HS-27A (cell line): ENCODE results near the gene MPST.
"Not testable (repeated sequence)": the region's sequence is repeated elsewhere in the genome, so short reads cannot be mapped to it uniquely, and the experiment has no call there.

ENCODE experiments used
- DNase-seq: peaks from one replicate; pipeline ENCODE4 v3.0.0-alpha.2; 2012; ENCODE audit warnings: low read depth, missing footprints

Gene MPST

DNA sequence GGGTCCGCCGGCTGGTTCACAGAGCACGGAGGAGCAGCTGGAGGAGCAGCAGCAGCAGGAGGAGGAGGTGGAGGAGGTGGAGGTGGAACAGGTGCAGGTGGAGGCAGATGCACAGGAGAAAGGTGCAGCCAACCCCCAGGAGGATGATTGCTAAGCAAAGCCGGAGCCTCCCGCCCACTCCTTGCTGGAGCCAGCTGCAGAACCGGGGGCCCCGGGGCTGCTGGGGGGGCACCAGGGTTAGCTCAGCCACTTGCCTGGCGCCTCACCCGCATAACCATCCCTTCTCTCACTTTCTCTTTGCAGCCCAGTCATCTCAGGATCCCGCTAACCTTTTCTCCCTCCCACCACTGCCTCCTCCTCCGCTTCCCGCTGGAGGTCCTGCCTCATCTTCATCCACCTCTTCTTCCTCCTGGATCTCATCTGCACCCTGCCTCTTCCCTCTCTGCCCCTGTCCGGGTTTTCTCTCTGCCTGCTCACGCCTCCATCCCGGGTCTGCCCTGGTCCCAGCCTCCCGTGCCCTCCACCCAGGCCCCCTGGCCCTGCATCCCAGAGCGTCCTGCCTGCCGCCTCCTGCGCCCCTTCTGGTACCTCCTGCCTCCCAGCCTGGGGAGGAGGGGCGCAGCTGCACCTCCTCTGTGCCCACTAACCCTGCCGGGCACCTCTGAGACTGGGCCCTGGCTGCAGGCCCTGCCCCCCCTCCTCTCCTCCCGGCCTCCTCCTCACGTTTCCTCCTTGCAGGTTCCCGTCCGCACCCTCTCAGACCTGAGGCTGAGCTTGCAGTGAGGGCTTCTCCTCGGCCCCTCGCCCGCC is 41.5 kb downstream of the MPST start:
- DNase-seq, result no peak

DNA sequence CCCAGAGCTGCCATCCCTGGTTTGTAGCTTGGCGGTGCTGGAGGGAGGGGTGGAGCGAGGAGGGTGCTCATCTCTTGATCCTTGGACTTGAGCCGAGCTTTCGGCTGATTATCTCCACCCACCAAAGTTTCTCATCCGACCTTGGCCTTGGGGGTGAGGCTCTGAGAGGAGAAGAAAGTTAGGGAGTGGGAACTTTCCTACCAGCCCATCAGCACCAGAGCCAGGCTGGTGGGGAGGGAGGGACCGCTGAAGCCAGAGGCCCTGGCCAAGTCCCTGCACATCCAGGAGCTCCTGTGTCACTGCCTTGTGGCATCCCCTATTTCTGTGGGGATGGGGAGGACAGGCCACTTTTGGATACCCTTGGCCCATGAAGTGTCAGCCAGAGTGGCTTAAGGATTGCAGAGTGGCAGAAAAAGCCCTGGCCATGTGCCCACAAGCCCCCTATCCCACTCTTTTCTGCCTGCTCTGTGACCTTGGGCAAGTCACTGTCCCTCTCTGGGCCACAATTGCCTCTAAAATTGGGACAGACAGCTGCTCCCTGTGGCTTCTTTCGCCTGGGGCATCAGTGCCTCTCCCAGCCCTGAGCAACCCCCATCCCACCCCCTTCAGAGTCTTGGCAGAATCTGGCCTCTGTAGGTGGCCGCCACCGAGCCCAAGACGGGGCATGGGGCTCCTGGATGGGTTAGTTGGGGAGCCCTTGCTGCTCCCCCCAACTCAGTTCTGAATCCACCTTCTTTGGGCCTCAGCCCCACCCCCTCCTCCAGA is 42.3 kb downstream of the MPST start:
- no peak for DNase-seq

DNA sequence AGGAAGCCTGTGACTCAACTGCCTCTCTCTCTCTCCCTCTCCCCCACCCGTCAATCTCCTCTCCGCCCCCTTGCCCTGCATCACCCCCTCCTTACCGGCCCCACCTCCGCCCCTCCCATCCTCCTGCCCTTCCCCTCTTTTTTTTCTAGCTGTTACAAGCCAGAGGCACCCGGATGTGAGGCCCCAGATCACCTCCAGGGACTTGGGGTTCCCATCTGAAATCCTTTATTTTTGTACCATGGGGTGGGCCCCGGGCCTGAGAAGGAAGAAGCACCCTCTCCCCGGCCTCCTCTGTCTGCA is 42.8 kb downstream of the MPST start:
- DNase-seq, result no peak

DNA sequence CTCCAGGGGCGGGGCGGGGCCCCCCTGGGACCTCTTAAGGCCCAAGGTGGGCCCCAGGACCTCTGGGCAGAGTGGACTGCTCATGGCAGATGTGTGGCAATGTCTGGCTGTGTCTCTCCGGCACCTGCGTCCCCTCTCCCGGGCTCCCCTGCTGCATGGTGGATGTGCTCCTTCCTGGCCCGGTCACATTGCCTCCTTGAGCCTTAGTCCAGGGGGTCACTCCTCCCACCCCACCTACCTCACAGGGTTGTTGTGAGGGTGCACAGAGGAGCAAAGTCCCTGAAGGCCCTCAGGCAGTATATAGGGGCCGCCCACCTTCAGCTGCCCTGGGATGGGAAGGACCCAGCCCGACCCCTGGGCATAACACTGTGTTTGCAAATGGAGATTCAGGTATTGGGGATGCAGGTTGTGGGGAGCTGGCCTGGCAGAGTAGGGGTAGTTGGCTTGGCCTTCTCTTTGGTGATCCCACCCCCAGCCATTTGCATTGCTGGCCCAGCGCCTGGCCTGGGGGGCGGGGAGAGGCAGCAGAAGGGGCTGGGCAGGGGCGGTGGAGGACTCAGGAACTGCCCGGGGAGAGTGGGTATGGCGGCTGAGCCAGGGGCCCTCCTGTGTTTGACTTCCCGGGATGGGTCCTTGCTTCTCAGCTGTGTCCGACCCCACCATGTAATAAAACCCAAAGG is 43.3 kb downstream of the MPST start:
- no peak for DNase-seq

DNA sequence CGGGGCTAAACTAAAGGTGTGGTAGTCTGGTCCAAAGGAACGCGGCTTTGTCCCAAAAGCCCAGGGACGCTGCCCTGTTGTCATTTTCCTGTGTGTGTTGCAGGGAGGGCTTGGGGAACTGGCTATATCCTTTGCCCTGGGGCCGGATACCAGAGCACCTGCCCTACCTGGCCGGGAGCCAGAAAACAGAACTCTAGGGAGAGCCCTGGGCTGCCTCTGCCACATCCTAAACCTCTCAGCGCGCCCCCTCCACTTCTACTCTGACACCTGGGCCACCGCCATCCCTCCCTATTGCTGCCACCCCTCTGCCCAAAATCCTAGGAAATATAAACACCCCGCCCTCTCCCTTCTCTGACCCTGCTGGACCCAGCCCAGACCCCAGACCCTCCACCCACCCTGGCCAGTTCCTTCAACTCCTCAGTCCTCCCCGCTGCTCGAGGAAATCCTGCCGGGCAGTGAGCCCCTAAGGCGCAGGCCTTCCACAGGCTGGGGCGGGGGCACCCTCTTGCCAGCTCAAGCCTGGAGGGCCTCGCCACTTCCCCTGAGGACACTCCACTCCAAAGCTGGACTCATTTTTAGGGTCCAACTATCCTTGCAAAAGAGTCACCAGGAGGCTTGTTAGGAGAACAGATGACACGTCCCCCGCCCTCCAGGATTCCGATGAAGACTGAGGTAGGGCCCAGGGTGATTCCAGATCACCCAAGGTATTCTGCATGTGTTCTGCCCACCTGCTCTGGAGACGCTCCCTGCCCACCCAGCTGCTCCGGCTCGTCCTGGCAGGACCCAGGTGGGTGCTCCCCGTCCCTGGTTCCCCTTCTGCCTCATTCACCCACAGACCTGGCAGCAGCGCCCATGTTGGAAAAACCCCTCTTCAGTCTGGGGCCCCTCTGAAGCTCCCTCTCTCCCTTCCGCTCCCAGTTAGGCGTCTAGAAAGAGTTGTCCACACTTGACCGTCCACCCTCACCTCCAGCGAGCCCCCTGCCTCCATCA is 44.2 kb downstream of the MPST start:
- no peak for DNase-seq

DNA sequence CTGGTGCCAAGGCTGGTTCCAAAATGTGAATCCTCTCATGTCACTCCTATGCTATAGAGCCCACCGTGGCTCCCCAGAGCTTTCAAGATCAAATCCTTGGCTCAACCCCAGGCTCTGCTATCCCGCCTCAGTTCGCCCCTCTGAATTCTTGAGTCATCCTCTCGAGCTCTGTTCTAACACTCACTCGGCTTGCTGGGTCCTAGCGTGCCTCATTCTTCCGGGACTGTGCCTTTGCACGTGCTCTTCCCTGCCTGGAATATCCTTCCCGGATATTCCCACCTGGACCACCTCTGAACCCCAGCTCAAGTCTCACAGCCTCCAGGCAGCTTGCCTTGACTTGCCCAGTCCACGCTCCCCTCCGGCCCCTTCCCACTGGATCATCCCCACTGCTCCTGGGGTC is 45.0 kb downstream of the MPST start:
- DNase-seq, result no peak

DNA sequence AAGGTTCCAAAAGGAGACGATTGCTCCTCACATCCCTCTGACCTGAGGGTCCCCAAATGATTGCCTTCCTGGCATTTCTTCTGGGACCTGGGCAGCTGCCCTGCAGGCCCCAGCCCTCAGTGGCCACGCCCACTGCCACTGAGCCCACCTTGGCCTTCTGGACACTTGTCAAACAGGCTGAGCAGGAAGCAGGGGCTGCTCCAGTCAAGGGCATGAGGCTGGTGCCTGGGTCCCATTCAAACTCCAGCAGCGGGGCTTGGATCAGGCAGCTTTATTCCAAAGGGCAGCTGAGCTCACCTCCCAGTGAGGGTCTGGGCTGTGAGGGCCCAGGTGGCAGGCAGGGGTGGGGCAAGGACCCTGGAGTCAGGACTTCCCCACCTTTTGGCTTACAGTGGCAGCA is 45.6 kb downstream of the MPST start:
- no peak for DNase-seq

DNA sequence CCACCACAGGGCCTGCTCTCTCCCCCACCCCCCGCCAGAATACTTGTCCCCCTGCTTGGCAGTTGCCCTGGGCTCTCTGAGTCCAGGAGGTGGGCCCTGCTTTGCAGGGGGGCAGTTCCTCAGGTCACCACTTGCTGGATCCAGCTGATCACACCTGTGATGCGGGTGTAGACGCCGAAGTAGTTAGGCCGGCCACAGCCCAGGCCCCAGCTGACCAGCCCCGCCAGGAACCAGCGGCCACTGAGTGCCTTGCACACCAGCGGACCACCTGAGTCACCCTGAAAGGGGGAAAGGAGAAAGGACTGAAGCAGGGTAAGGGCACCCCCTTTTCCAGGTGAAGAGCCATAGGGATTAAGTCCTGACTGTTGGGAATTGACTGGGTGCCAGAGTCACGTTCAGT is 46.4 kb downstream of the MPST start:
- DNase-seq, result no peak

DNA sequence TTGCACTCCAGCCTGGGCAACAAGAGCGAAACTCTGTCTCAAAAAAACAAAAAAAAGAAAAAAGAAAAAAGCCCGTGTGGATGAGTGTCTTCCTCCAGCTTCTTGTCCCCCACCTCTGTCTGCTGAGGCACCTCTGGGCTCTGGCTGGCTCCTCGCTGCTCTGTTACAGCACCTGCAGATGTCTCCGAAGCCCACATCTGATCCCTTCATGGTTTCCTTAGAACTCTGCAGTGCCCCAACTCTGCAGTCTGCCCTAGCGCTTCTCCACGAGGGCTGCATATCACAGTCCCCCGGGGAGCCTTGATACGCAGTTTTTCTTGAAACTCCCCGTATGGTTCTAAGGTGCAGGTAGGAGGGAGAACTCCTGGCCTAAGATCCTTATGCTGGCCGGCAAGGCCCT is 47.9 kb downstream of the MPST start:
- no peak for DNase-seq

DNA sequence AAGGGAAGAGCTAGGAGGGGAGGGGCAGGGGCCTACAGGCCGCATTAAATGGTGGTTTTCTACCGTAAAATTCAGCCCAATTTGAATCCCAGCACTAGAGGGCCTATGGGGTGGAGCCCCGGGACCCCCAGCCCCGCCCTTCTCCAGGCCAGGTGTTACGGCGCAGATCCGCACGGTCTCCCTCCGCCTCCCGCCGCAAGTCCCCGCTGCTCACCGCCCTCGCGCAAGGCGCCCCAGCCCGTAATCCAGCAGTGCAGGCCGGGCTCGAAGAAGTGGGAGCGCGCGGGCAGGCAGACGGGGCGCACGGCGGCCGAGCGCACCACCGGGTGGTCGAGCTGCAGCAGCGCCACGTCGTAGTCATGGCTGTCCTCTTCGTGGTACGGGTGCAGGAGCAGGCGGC is 49.3 kb downstream of the MPST start:
- no peak for DNase-seq

DNA sequence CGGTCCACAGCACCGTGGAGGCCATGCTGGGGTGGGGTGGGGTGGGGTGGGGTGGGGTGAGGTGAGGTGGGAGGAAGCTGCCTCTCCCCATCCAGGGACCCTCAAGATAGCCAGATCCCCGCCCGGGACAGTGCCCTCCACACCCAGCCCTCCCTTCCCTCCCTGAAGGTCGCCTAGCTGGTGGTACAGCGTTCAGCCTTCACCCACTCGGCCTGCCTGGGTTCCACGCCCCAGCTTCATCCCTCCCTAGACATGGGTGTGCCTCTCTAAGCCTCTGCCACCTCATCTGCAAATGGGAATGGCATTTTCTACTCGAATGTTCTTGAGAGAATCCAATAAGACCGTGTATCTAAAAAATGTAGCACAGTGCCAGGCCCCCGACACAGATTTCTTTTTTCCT is 49.8 kb downstream of the MPST start:
- DNase-seq, result no peak

DNA sequence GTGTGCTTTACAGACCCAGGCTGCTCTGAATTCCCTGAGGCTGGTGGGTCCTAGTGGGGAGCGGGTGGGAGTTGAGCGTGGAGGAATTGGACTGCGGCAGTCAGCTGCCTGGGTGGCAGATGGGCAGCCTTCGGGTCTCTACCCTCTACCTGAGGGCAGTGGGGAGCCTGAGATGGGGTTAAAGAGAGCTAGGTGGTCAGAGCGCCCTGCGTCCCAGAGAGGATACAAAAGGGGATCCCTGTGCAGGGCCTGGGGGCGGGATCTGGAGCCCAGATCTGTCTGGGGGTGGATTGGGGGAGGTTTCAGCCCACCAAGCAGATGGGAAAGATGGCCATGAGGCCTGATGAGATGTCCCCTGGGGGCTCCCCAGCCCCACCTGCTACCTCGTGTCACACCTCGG is 50.2 kb downstream of the MPST start:
- DNase-seq, result no peak

DNA sequence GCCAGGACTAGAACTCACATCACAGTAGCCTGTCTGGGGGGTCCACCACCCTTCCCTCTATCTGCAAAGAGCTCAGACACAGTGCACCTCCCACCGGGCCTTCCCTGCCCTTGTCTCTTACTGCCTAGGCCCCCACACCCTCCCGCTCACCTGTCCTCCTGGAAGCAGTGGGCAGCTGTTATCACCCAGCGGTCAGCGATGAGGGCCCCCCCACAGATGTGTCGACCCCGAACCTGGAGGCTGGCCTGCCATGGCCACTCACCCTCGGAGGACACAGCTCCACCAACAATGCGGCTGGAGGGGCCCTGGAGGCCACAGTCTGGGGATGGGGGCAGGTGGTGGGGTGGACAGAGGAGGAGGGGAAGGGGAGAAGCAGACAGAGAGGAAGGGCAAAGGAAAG is 50.8 kb downstream of the MPST start:
- DNase-seq, result no peak

DNA sequence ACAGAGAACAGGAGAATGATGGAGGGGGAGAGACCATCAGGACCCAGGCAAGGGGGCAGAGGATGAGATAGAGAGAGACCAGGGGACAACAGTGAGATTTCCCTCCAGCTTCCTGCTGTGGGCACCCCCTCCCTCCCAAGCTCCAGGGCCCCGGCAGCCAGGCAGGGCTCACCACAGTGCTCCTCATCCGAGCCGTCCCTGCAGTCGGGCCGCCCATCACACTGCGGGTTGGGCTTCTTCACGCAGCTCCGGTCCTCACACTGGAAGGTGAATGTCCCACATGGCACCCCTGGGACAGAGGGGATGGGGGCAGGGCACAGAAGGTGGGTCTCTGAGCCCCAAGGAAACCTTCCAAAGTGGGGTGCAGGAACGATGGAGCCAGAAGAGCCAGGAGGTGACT is 51.2 kb downstream of the MPST start:
- no peak for DNase-seq

DNA sequence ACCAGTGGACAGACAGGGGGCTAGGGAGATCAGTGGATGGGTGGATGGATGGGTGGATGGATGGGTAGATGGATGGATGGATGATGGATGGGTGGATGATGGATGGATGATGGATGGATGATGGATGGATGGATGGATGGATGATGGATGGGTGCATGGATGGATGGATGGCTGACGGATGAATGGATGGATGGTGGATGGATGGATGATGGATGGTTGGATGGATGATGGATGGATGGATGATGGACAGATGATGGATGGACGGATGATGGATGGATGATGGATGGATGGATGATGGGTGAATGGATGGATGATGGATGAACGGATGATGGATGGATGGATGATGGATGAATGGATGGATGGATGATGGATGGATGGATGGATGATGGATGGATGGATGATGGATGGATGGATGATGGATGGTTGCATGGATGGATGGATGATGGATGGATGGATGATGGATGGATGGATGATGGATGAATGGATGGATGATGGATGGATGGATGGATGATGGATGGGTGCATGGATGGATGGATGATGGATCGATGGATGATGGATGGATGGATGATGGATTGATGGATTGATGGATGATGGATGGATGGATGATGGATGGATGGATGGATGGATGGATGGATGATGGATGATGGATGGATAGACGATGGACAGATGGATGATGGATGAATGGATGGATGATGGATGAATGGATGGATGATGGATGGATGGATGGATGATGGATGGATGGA is 52.5 kb downstream of the MPST start:
- DNase-seq, result not testable (repeated sequence)

DNA sequence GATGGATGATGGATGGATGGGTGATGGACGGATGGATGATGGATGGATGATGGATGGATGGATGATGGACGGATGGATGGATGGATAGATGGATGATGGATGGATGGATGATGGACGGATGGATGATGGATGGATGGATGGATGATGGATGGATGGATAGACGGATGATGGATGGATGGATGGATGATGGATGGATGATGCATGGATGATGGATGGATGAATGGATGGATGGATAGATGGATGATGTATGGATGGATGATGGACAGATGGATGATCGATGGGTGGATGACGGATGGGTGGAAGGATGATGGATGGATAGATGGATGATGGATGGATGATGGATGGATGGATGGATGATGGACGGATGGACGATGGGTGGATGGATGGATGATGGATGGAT is 53.1 kb downstream of the MPST start:
- DNase-seq, result no peak

DNA sequence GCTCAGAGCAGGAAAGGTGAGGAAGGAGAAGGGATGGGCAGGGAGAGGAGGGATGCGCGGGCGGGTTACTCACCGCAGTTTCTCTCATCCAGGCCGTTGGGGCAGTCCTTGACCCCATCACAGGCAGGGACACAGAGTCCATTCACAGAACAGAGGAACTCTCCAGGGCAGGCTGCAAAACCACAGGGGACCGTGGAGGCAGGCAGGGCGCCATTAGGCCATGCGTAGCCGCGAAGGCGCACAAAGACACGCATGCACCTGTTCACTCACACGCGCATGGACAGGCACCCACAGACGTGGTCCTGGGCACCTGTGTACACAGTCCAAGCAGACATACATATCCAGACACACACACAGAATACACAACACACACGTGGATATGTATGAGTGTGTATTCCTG is 55.0 kb downstream of the MPST start:
- no peak for DNase-seq

DNA sequence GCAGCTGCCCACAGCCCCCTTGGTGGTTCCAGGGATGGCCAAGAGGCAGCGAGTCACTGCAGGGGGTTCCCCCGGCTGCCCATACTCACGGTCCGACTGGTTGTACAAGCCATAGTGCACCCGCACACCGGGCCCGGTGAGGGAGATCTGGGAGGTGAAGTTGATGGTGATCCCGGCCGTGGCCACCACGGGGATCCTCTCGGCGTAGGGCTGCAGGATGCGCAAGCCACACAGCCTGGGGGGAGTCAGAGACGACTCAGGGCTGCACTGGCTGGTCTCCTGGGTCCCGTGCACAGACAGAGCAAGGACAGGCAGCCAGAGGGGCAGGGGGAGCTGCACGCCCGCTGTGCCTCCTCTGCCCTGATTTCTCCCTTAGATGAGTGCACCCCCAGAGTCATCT is 55.5 kb downstream of the MPST start:
- no peak for DNase-seq

DNA sequence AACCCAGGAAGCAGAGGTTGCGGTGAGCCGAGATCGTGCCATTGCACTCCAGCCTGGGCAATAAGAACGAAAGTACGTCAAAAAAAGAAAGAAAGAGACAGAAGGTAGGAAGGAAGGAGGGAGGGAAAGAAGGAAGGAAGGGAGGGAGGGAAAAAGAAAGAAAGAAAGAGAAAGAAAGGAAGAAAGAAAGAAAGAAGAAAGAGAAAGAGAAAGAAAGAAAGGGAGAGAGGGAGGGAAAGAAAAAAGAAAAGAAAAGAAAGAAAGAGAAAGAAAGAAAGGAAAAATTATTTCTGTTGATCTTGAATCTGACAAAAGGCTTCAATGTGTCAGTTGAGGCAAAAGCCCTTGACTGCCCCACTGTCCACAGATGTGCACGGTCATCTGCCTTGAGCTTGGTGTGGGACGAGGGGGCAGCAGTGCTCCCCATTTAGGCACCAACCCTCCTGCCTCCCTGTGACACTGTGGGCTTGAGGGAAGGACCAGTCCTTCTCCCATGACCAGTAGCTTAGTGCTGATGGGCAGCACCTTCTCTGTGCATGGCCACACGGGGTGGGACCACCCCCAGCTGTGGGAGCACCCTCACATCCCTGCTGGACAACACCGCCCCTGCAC is 56.4 kb downstream of the MPST start:
- no peak for DNase-seq

DNA sequence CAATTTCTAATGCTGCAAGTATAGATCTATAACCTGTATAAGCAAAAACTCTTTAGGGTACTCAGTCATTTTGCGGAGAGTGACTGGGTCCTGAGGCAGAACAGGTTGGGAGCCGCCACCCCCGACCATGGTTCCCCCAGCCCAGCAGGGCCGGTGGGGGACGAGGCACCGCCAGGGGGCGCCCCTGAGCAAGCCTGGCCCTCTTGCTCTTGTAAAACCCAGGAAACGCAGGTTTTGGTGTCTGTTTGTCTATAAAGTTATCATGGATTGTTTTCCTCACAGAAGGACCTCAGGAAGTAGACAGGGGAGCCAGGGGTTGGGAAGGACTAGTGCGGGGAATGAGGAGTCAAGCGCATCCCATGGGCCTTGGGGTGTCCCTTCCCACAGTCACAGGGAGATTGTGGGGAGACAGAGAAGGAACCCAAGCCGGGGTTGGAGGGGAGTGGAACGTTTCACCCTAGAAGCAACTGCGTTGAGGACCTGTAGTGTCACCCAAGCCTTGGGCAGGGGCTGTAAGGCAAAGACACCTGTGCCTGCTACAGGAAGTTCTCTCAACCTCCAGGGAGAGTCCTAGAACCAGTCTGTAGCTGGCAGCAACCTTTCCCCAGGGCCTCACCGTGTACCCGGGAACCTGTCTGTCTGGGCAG is 58.4 kb downstream of the MPST start:
- no peak for DNase-seq
